Suppressor macrophage treated with lipopolysaccharide for 4 hours (primary cell): ENCODE results near the gene FXYD2.

Experiments
- DNase-seq: peaks from one replicate; pipeline ENCODE4 v3.0.0-alpha.2; 2020

The FXYD2 gene

DNA sequence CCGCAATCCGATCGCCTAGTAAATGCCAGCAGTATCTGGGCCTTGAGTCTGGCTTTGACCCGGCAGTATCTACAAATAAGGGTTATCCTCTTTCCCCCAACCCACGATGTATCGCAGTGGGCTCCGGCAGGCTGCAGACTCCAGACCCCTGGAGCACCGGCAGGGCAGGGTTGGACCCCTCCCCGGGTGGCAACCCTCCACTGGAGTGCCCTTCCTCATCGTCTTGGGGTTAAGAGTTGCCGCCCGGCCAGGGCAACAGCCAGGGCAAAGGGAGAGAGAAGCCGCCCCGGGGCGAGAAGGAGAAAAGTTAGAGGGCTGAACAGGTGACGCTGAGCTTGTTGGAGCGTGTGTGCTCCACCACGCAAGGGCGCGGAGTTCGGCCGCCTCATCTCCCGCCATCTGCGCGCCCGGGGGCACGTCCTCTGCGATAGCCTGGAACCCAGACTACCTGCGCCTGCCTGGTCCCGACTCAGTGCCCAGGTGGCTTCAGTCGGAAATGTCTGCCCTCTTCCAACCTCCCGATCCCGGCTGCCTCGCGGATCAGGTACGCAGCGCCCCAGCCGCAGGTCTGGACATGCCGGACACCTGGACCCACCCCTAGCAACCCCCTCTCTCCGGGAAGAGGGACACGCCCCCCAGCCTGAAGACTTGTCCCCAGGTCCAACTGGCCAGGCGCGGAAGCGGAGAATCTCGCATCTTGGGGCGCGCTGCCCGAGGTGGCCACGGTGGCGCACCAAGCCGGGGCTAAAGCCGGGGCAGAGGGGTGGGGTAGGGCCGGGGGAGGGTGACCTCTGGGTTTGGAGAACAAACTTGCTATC, 28.7 kb downstream of the FXYD2 start:
- DNase-seq: no peak

DNA sequence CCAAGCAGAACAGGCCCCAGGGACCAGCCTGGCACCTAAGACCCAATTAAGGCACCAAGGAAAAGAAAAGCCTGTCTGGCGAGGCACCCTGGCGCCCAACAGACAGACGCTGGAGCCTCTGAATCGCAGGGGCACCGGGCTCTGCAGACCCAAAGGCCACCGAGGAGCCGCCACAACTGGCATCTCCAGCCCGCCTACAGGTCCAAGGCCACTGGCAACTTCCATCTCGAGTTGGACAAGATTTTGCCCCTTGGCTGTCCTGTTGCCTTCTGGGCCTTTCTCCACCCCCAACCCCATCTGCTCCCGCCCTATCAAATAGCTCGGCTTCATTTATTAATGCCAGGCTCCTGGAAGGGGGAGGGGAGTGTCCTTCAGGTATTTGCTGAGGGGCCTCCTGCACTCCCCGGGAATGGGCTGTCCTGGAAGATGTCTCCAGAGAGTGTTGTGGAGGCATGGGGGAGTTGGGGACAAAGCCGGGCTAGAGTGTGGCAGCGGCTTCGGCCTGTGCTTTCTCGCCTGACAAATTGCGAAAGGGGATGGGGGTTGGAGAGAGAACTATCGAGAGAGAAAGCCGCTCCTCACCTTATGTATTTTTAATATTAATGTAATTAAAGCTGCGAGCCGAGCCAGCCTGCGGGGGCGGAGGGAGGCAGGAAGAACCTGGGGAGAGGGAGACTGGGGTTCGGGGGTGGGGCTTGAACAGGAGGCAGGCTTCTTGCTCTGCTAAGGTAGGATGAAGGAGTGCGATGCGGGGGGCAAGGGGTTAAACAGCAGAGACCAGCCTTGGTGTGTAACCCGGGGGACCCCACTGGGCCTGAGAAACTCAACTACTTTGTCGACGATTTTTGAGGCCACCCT, 29.5 kb downstream of the FXYD2 start:
- no peak for DNase-seq

DNA sequence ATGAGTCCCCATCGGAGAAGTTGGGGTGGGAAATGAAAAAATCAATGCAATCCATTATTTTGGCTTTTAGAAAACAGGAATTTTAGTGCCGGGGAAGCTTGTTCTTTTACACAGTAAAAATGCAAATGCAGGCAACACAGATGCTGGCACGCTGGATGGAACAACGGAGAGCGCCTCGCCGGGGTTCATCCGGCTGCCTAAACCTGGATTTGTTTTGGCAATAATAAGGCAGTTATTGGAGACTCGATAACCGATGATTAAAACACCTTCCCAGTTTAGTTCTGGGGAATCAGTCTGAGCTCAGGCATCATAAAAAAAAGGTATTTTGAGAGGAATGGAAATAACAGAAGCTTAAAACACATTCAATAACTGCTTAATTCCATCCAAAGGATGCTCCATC, 30.4 kb downstream of the FXYD2 start:
- no peak for DNase-seq

DNA sequence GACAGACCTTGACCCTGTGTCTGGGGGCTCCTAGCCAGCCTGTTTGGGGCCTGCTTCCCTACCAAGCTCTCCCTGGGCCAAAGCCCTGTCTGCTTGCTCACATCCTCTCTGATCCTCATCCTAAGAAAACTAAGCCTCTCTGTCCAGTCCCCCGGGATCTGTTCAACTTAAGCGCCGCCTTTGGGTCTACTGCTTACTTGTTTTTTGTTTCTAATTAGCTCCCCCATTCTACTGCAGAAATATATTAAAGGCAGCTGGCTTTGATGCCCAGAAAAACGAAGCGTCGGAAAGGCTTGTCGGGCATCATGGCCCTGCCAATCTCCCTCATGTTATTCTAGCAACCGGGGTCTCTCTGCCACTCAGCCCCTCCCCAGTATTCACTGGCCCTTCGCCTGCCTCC, 31.0 kb downstream of the FXYD2 start:
- DNase-seq: no peak

DNA sequence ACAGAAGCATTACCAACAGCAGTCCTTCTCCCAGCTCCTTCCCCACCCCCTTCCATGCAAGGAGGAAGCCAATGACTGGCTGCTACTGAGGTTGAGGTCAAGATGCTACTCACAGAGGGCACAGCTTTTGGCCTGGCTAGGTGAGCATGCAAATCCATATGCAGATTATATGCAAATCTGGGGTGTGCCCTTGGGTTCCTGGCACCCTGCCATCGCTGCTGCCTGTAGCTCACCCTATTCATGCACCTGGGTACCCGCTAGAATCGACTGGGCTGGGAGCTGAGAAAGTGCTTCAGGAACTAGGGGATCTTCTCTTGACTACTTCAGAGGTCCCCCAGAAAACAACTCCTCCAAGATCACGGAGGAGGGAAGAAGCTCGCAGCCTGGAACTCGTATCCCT, 31.6 kb downstream of the FXYD2 start:
- DNase-seq: no peak

DNA sequence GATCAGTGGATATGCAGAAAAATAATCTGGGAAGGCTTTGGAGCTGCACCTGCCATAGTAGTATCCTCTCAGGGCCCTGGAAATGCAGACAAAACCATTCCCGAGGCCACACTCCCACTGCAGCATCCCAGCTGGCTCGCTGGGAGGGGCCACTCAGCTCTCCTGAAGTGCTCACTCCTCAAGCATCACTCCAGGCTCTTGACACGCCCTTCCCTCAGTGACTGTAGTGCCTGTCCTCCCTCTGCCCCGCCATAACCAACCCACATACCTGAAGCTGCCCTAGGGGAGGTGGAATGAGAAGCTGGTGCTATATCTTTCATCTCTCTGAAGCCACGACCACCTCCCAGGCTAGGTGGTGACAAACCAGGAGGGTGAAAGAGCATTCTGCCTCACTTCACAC, 32.3 kb downstream of the FXYD2 start:
- no peak for DNase-seq

DNA sequence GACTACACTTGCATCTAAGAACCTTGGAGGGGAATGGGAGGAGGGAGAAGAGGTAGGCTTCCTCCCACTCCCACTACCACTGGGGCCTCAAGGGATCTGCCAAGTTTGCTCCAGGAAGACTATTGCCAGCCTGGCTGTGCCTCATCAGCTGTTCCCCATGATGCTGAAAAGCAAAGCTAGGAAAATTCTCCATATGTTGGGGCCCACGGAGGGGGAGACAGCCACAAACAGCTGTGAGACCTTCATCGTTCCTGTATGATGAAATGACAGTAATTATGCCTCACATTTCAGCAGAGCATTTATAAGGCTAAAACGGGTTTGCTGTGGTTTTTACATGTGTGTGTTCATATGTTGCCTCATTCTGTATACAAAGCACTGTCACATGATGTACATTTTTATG, 34.3 kb downstream of the FXYD2 start:
- DNase-seq: no peak

DNA sequence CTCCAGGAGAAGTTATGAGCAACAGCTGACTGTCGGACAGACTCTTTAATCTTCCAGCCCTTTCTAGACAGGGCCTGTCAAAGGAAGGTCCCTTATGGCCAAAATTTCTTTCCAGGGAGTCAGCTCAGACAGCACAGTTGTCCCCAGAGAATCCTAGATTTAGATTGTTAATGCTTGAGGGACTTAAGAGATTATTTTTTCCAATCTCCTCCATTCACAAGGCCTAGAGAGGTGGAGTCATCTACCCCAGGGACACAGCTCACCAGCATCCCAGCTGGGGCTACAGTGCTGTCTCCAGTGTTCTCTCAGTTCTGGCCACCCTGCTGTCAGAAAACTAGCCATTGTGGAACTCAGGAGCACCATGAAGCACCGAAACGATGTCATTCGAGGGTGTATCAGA, 35.3 kb downstream of the FXYD2 start:
- no peak for DNase-seq

DNA sequence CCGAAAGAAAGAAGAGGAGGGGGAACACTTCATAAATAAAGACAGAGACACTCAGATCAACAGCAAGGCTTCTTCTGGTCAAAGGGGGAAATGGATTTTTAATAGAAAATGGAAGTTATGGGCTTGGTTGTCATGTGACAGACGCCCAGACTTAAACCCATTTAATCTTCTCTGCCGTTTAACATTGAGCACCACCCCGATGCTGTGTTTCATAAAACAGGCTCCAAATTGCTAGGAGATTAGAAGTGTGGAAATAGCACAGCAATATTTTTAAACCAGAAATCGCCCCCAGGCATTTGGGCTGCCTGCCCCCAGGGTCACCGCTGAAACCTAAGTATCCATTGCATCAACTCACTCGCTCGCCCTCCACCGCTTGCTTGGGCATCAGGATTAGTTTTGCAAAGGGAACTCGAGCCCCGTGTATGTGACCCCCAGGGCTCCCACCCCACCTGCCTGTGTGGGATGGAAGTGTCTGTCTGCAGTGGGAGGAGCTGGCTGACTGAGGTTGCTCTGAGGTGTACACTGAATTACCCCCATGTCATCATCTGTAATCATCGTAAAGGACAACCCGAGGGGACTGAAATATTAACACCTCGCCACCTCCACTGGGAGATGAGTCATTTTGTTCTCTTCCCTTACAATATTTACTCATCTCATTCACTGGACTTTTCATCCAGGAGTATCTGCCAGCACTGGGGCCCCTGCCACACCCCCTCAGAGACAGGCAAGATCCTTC, 38.2 kb downstream of the FXYD2 start:
- DNase-seq: no peak

DNA sequence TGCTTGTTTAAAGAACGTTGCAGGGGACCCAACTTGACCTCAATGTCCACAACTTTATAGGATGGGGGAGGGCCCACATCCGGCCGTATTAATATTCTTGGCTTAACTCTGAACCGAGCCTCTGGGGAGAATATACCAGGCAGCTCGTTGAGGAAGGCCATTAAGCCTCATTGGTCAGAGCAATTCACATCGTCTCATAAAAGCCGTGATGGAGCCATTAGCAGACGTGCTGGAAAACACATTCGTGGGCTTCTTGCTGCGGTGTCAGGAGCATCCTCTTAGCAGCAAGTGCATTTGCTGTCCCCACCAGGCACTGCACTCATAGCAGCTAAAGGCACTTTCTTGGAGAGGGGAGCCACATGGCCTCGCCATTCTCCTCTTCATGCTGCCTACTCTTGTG, 42.4 kb downstream of the FXYD2 start:
- DNase-seq: no peak

DNA sequence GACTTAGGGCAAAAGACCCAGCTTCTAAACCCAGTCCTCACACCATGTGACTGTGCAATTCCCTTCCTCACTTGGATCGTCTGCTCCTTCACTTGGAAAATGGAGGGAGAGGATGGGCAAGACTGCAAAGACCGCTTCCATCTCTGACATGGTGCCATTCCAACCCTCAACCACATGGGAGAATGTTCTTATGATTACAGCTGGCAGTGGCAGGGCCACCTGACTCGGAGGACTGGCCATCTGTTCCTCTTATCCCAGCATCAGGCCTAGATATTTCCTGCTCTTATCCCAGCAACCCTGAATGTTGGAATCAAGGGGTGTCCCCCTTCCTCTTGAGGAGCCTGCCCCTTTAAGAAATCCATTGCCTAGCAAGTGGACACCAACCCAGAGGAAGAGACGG, 42.9 kb downstream of the FXYD2 start:
- no peak for DNase-seq

DNA sequence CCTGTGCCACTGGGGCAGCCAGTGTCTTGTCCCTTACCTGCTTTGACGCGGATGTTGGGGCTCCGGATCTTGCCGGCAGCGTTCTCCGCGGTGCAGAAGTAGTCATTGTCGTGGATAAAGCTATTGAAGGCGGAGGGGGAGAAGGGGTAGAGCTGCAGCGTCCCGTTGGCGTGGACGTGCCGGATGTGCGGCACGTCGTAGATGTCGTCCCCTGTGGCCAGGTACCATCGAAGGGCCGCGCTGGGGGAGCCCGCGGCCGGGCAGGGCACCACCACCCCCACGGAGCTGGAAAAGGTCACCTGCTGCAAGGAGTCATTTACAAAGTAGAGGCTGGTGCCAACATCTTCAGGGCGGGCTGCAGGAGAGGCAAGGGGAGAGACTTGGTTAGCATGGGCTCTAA, 44.1 kb downstream of the FXYD2 start:
- no peak for DNase-seq

DNA sequence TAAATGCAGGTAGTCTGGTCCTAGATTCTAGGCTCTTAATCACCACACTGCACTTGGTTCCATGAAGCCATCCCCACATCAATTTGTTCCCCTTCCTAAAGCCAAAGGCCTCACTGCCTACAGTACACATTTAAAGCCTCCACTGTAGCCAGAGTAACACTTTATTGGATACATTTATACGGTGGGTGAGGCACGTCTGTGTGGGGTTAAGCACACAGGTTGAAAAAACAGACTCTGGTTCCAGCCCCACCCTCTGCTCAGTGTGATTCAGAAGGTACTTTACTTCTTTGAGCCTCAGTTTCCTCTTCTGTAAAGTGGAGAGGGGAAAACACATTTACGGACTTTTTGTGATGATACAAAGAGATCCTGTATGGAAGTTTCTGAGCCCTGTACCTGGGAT, 50.0 kb downstream of the FXYD2 start:
- no peak for DNase-seq

DNA sequence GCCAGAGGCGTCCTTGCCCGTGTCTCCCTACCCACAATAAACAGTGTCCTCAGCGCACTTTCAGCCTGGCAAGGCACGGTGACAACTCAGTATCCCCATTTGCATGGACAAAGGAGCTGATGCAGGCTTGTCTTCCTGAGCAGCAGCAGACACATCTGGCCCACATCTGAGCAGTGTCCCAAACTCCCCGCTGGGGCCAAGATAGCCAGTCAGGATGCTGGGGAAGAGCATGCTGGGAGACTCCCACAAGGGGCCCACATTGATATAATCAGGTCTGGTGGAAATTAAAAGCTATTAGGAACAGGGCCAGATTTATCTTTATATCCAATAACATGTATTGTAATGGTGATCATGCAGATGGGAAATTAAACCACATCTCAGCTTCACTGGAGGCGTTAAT, 52.2 kb downstream of the FXYD2 start:
- no peak for DNase-seq

DNA sequence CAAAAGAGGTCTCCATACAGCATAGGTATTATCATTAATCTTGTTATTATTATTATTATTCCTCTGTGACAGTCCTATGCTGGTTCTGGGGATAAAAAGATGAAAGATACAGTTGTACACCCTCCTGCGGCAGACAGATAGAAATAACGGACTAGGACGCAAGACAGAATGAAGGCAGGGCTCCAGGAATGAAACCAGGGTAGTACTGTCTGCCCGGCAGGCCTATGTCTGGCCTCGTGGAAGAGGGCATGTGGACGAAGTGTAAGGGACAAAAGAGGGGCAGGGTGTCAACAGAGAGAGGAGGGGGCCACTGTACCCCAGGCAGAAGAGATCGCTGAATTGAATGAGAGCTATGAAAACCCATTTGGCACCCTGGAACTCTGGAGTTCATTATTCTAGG, 52.7 kb downstream of the FXYD2 start:
- DNase-seq: no peak

DNA sequence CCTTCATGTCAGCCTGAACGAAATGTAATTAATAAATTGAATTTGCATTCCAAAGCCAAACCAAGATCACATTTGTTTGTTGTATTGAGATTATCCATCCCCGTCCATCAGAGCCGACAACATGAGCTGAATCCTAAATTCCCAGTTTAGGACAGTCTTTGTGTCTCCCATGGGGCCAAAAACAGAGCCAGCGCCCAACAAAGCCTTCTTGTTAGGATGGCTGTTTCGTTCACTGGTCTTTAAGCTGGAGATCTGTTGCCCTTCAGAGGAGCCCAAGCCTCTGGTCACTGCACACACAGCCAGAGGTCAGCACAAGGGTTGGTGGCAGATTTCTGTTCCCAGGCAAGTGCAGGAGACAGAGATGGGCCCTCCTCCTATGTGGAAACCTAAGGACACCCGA, 53.3 kb downstream of the FXYD2 start:
- no peak for DNase-seq

DNA sequence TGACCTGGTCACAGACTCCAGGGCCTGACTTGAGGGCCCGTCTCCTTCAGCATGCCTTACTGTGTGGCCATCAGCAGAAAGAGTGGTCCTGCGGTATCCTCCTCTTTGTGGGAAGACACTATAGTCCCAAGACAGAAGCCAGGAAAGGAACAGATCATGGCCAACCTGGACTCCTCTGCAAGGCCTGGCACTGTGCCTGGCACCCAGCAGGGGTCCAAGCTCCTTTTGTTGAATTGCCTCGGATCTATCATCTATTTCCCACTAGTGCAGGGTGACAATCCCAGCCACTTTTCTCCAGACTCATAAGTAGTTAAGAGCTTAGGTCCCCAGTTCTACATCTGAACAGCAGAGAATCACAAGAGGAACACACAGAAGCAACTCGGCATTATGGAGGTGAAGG, 54.5 kb downstream of the FXYD2 start:
- DNase-seq: no peak
